Measurements from ENCODE around the gene KIN. TPM values are rescaled to one million over a fixed set of nuclear protein-coding genes. Genes with fewer than 3 reads are reported as not detected.

Gene KIN
- total RNA-seq, 1 donor from 2014 or later = 23.6 TPM

- H3K4me2 ChIP-seq = no peak overlapping the region
- H3K27ac ChIP-seq = no peak overlapping the region
- Mint-ChIP-seq H3K27me3 (ENCODE audit: insufficient read depth, low read depth) (no peaks in the 10 kb centered on the region), H3K36me3 (peaks cover 14% of the 10 kb centered on the region), H3K4me1 (no peaks in the 10 kb centered on the region), H3K27ac (no peak overlapping the region), H3K4me3 (no peak overlapping the region), H3K9me3 (no peaks in the 10 kb centered on the region)
- peaks cover 33% of the 10 kb centered on the region for H3K79me2 ChIP-seq (ENCODE audit: low read depth)
- DNase-seq (ENCODE audit: low spot score) = no peak
- H3K4me3 ChIP-seq = no peak overlapping the region
- no peaks in the 10 kb centered on the region for H3K27me3 ChIP-seq
- no peaks in the 10 kb centered on the region for H3K9me3 ChIP-seq (ENCODE audit: low read depth)
- H4K20me1 ChIP-seq (ENCODE audit: low read depth) = no peaks in the 10 kb centered on the region
- H3K36me3 ChIP-seq = no peaks in the 10 kb centered on the region
- no peaks in the 10 kb centered on the region for H3K4me1 ChIP-seq
- H3F3A ChIP-seq (ENCODE audit: low read depth) = no peaks in the 10 kb centered on the region
- H3K9ac ChIP-seq = no peak overlapping the region
- H2AFZ ChIP-seq (replicated peaks) = no peak overlapping the region
- TF ChIP-seq EZH2phosphoT487 (IDR thresholded peaks at IDR 0.05) (no peak), EZH2 (IDR thresholded peaks at IDR 0.05) (no peak), CTCF (IDR thresholded peaks at IDR 0.05) (no peak)
Observed at GRCh38 chr10:7826971-7827370, 39.2 kb upstream of the KIN start.

DNA sequence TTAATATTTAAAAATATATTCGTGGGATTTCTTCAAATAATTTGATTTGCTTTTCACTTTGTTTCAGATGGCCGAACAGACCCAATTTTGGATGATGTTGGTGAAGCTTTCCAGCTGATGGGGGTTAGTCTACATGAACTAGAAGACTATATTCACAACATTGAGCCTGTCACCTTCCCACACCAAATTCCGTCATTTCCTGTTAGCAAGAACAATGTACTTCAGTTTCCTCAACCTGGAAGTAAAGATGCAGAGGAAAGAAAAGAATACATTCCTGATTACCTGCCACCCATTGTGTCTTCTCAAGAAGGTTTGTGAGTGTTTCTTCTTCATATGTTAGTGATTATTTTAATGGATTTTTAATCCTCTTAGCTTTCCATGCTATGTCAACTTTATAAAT lies 36.5 kb upstream of the KIN start:
- Histone ChIP-seq H3F3A (ENCODE audit: low read depth) (no peaks in the 10 kb centered on the region), H3K36me3 (no peaks in the 10 kb centered on the region), H3K27me3 (no peaks in the 10 kb centered on the region), H3K4me1 (no peaks in the 10 kb centered on the region), H3K4me2 (no peak overlapping the region), H3K27ac (no peak overlapping the region), H2AFZ (replicated peaks) (no peak overlapping the region), H3K9me3 (ENCODE audit: low read depth) (no peaks in the 10 kb centered on the region), H3K4me3 (no peak overlapping the region), H3K79me2 (ENCODE audit: low read depth) (peaks cover 39% of the 10 kb centered on the region), H3K9ac (no peak overlapping the region), H4K20me1 (ENCODE audit: low read depth) (peaks cover 14% of the 10 kb centered on the region)
- Mint-ChIP-seq H3K27ac (no peak overlapping the region), H3K36me3 (peaks cover 10% of the 10 kb centered on the region), H3K27me3 (ENCODE audit: insufficient read depth, low read depth) (peaks cover 2% of the 10 kb centered on the region), H3K4me1 (peaks cover 12% of the 10 kb centered on the region), H3K9me3 (no peaks in the 10 kb centered on the region), H3K4me3 (no peak overlapping the region)
- TF ChIP-seq EZH2phosphoT487 (IDR thresholded peaks at IDR 0.05) (no peak), EZH2 (IDR thresholded peaks at IDR 0.05) (no peak), CTCF (IDR thresholded peaks at IDR 0.05) (no peak)
- DNase-seq (ENCODE audit: low spot score) = no peak

- peak overlapping the region; percentile 95 for H3K4me3 ChIP-seq
- Mint-ChIP-seq H3K27ac (peak overlapping the region; percentile 95), H3K4me1 (peaks cover 19% of the 10 kb centered on the region), H3K9me3 (no peaks in the 10 kb centered on the region), H3K27me3 (ENCODE audit: insufficient read depth, low read depth) (peaks cover 5% of the 10 kb centered on the region), H3K4me3 (peak overlapping the region; percentile 99), H3K36me3 (no peaks in the 10 kb centered on the region)
- peak overlapping the region; percentile 82 for H3K4me2 ChIP-seq
- peaks cover 18% of the 10 kb centered on the region for H4K20me1 ChIP-seq (ENCODE audit: low read depth)
- no peaks in the 10 kb centered on the region for H3K4me1 ChIP-seq
- peak overlapping the region; percentile 99 for H2AFZ ChIP-seq (replicated peaks)
- TF ChIP-seq CTCF (IDR thresholded peaks at IDR 0.05) (peak; percentile 40), EZH2 (IDR thresholded peaks at IDR 0.05) (no peak)
- no peak overlapping the region for H3K27ac ChIP-seq
- peak overlapping the region; percentile 89 for H3K9ac ChIP-seq
- H3F3A ChIP-seq (ENCODE audit: low read depth) = no peaks in the 10 kb centered on the region
- DNase-seq (ENCODE audit: low spot score) = peak; percentile 82
- no peaks in the 10 kb centered on the region for H3K36me3 ChIP-seq
- H3K9me3 ChIP-seq (ENCODE audit: low read depth) = no peaks in the 10 kb centered on the region
- H3K27me3 ChIP-seq = peaks cover 13% of the 10 kb centered on the region
- peaks cover 26% of the 10 kb centered on the region for H3K79me2 ChIP-seq (ENCODE audit: low read depth)
Observed at GRCh38 chr10:7819121-7819460, 31.3 kb upstream of the KIN start.
